Activated T-cell treated with anti-CD3 and anti-CD28 coated beads for 1 hour (primary cell): ENCODE measurements around the gene GMDS.

Experiments
- DNase-seq: peaks from one replicate; pipeline ENCODE4 v3.0.0-alpha.2; 2020; ENCODE audit warnings: low read depth

GMDS gene

DNA sequence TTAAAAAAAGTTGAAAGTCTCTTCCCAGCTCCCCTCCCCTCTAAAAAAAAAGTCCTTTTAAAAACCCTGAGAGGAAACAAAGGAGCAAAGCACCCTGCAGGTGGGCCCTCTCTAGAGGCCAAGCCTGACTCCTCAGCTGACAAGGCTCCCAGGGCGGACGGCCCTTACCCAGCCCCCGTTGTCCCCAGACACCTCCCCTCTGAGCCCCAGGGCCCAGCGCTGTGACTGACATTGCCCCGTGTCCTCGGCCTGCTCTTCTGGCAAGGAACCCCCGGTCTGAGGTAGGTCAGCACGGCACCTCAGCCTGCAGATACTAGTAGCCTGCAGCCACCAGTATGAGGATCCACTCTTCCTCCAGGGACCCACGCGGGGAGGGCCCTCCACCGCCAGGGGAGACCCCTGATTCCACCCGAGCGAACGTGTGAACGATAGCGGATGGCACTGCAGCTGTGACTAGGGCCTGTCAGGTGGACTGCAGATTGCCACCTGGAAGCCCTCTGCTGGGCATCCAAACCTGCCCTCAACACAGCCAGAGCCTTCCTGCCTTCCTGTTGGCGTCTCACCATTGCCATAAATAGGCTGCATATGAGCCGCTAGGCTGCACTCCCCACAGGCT lies 601.5 kb downstream of the GMDS start:
- DNase-seq, result no peak

DNA sequence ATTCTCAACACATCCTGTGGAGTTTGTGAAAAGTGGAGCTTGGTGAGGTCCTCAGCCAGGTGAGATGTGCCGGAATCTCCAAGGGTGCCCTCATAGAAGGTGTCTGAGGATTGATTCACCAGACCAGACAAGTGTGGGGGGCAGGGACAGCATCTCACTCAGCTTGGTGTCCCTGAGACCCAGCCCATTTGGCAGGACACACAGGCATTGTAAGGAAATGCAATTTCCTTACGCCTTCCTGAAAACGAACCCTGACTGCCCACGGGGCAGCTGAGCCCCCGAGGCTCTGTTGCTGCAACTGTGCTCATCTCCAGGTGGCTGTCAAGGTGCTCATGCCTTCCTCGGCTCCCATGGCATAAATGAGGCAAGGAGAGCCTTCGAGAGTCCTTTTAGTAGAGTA lies 602.3 kb downstream of the GMDS start:
- no peak for DNase-seq

DNA sequence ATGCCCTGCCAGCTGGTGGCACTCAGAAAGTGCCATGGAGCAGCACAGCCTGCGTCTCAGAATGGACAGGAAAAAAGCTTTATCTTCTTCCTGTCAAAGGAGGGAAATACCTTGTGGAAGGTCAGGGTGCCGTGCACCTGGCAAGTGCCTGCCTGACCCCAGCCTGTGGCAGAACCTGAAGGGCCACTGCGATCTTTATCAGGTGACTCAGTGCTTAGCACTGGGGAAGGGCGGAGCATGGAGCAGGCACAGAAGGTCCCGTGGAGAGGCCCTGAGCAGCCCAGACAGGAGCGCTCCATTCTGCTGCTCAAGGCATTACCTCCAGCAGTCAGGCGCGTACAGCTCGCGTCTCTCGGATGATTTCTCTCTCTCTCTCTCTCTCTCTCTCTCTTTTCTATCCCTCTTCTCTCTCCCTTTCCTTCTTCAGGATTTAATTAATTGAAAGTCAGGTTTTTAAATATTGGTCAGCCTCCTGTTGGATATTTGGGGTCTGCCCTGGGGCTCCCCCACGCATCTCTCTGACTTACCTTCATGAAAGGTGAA lies 604.0 kb downstream of the GMDS start:
- DNase-seq, result no peak

DNA sequence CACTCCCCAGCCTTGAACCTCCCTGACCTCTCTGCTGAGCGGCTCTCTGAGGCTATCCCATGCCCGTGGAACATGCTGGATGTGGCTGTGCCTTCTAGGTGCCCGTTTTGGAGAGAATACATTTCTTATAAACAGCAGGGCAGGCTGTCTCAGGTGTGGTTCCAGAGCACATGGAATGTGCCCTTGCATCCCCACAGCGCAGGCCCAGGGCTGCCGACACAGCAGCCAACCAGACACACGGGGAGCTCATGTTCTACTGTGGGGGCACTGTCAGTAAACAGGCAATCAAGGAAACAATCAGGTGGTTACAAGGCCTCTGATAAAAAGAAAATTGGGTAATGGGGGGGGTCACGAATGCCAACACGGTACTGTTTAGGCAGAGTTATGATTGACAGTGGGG lies 604.9 kb downstream of the GMDS start:
- no peak for DNase-seq

DNA sequence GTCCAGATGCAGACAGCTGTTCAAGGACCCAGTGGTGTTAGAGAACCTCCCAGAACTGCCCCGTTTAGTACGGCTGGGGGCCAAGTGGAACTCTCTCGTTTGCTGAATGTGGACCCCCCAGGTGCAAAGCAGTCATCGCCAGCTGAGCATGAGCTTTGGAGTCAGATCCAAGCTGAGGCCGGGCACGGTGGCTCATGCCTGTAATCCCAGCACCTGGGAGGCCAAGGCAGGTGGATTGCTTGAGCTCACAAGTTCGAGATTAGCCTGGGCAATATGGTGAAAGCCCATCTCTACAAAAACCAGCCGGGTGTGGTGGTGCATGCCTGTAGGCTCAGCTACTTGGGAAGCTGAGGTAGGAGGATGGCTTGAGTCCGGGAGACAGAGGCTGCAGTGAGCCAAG lies 606.0 kb downstream of the GMDS start:
- DNase-seq, result no peak

DNA sequence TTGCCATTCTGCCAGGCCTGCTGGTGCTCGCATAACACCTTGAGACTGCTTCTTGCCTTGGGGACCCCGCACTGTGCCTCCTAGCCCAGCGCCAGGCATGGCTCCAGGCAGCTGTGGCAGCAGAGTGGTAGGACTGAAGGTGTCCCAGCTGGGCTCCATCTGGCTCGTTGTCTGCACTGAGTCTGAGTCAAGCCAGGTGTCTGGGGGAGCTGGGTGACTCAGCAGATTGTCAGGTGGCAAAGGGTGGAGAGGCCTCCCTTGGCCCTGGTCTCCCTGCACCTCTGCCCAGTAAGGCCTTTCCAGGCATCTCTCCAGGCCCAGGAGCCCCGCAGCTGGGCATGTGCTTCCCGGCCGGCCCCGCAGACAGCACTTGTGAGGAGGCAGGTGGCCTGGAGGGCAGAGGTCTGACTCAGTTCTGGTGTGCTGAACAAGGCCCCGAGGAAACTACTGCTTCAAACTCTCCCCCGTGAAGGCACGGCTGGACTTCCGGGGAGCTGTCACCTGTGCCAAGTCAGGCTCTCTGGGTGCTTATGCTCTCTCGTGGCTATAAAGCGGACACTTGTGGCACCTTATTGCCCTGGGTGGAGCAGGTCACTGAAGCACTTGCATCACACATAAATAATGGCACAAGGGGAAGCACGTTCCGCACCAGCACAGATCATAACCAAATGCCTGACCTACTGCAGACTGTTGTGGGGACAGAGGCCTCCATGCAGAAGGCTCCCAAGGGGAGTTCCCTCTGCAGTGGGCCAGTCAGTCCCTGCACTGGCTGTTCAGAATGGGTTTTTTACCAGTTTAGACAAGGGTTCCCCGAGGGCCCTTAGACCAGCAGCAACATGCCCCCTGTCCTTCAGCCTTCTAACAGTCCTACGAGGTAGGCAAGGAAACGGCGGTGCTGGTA lies 608.2 kb downstream of the GMDS start:
- no peak for DNase-seq

DNA sequence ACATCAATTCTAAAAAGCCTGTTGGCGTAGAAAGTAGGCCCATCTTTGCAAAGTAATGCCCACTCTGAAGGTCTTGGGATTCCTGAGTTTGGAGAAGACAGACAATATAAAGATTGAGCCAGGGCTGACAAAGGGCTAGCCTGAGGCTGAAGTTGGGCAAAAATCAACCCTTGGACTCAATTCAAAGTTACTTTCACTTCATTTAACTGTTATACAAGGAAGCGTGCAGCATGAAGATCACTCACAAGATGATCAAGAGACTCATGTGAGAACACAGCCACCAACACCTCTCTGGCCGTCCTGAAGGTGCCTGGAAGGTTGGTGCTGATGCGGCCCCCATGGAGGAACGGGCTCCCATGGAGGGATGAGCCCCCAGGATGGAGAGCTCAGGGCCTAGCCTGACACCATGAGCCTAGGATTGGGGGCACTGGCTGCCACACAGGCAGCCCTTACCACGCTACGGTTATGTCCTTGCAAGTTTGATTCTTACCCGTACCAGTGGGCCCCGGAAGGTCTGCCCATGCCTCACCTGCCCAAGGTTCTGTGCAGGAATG lies 609.1 kb downstream of the GMDS start:
- no peak for DNase-seq

DNA sequence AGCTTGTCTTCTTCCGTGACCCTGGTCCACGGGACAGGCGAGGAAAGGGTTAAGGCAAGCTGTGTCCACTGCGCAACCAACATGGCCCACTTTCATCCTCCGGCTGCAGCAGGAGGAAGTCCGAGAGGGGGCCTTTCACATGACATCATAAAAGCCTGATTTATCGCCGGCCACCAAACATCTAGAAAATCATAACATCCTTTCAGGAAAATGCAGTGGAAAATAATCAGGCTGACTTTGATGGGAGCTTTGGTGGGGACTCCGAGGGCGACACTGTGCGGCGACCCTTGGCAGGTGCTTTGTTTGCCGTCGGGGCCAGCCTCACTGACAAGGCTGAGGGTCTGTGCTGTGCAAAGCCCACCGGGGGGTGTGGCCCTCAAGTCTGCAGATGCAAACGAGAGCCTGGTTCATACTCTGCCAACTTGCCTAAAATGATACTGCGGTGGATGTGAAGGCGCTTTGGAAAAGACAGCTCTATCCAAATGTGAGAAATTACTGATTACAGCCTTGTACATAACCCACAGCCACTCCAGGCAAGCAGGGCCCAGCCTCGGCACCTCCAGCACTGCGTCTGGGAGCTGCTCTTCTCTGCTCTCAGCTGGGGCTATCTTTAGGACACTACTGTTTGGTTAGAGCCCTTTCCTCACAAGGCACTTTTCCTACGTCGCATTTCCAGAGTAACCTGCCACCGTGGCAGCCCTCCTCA lies 609.9 kb downstream of the GMDS start:
- DNase-seq, result no peak

DNA sequence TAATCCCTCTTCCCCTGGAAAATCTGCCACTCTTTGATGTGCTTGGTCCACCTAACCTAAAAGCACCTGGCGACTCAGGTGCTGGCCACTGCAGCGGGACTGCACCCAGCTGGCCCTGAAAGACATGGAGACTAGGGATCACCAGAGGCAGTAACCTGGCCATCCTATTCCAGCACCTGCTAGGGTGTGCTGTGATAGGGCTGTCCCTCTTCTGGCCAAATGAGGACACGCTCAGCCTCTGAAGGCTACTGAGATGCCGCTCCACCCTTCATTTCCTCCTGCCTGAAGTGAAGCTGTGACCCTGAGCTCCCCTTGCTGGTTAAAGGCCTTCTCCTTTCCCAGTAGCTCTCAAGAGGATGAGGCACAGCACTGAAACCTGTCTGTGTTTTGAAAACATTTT lies 611.3 kb downstream of the GMDS start:
- DNase-seq, result no peak

DNA sequence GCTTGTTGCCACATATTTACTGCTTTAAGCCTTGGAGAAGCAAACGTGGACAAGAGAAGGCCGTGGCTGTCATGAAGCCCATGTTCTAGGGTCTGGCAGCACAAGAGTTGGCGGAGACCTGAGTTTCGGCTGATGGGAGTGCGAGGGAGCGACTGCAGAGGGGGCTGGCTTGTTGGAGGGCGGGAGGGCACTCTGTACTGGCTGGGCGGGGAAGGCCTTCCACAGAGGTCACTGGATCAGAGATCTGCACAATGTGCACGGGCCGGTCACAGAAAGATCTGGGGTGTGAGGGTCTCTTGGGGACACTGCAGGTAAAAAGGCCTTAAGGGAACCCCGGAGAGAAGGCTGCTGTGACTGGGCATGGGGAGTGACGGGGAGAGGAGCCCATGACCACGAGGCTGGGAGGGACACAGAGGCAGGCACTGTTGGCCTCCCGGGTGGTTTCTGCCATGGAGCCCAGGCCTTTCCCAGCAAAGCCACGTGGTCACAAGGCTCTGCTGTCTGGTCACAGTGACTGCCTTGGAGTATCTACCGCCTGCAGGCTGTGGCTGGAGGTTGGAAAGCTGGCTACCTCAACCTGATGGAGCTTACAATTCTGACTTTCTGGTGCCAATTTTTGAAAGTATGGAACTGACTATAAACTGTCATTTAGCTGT lies 611.9 kb downstream of the GMDS start:
- no peak for DNase-seq

DNA sequence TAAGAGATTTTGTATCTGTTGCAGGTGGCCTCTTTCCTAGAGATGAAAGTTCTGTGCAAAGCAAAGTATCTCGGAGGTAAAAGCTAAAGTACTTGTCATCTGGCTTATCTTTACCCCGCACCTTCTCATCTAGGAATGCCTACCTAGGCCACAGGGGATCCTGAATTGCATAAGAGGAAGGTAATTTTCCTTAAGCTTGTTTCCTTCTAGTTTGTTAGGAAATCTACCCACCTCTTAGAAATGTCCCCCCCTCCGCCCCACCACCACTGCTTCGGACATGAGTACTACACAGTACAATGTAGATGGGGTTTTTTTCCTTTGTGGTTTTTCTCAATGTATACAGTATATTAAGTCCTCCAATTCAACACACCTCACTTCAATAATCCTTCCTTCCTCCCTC lies 614.2 kb downstream of the GMDS start:
- DNase-seq, result no peak

DNA sequence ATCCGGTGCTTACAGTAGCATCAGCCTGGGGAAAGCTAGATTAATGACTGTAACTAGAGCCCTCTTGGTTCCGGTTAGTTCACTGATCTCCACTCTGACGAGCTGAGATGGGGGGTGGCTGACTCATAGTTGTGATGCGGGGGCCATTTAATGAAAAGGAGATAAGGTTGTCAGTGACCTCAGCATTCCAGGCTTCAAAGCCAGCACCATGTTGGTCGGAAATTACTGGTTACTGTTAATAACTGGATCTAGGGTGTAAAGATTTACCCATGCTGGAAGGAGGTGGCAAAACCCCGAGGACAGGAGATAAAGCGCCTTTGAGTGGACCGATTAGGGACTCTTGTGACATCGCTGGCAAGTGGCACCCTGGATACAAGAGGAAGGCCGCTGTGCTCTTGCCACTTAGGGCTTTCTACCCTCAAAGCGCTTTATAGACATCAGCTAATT lies 614.6 kb downstream of the GMDS start:
- no peak for DNase-seq

DNA sequence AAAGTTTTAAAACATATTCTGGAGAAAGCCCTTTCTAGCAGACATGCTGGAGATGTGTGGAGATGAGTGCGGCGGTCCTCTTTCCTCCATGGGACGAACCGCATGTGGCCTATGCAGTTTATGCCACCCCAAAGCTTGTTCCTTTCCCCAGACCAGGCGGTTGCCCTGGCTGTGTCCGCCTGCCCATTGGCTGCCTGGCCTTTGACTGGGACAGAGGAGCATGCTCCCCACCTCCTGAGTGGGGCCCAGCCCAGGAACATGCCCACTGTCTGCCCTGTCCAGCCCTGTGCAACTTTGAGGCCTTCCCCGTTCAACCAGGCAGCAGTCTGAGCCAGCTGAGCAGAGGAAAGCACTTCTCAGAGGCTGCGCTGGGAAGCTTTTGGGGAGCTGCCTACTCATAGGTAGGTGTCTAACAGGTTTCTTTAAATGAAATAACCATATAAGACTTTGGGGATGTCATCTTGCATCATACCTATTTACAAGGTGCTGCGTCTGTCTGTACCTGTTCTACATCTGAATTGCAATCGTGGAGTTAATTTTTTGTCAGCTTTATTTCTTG lies 615.1 kb downstream of the GMDS start:
- DNase-seq, result no peak

DNA sequence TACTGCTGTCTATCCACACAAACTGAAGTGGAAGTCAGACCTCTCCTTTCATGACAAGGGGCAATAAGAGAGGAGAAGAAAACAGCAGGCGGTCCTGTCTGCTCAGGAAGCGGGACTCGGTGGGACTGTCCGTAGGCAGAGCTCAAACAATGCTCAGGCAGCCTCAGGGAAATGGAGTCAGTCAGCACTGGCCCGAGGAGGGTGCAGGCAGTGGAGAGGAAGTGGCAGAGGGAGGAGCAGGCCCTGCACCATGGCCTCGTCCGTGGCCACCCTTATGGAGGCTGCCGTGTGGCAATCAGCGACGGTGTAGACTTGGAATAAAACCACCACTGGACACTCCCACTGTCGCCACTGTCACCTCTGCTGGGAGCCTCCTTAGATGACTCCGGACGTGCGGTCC lies 616.1 kb downstream of the GMDS start:
- DNase-seq, result no peak

DNA sequence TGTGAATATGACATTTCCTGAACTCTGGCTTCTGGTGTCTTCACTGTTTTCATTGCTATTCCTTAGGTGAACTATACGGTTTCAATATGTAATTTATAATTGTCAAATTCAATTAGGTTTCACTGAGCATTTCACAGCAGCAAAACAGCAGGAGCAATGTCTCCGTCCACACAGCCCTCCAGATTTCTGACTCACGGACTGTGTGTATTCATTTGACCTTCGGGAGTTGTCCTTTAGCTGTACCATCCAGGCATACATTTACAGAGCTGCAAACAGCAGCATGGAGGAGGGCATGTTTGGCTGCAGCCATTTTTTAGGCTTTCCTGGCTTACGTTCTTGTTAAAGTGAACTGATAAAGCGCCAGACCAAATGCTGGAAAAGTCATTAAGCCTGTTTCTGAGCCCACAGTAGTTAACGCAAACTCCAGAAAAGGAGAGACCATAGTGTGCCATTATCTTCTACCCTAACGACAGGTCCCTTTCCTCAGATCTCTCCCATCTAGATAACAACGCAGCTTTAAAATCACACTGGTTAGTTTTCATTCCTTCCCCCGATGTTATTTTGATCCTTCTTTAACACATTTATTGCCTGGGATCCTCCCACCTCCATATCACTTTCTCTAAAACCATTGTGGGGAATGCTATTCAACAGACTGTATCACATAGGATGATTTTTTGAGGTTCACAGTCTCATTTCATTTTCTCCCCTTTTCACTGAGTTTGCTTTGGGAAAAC lies 617.4 kb downstream of the GMDS start:
- DNase-seq, result no peak

DNA sequence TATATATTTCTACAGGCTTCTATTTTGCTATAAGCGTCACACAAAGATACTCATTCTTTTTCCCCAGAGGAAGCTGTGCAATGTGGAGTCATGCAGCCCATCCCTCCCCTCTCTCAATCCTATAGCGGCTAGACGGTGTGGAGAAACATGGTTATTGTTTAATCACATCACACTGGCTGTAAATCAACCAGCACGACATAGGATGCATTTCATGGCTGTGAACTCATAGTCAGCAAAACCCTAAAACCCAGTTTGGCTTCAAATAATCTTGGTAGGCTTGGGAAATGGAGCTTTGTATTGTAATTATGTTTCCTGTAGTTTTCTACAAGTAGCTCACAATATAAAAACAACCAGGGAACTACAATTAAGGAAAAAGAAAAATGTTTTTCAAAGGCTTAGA lies 618.9 kb downstream of the GMDS start:
- no peak for DNase-seq

DNA sequence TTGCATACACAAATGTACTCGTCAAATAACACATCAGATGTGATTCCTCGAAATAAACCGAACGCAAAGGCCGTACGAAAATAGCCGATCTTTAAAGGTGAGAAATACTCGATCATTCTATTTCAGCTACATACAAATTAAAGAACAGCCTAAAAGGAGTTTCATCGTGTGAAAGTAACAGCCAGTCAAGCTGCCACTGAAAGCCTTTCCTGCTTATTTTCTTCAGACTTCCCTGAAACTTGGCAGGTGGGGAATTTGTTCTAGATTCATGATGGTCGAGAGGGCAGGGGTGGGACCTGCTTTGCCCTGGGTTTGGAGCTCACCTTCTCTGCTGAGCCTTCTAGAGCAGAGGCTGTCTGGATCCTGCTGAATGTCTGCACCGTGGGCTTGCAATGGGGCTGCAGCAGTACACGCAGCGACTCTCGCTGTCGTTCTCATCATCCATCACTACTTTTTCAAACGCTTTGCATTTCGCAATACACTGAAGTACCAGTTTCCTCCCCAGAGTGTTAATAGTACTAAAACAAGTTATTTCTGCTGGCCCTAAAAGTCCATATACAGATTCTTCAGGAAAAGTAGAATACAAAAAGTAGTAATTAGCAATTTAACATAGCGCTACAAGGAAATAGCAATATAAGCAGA lies 619.5 kb downstream of the GMDS start:
- no peak for DNase-seq

DNA sequence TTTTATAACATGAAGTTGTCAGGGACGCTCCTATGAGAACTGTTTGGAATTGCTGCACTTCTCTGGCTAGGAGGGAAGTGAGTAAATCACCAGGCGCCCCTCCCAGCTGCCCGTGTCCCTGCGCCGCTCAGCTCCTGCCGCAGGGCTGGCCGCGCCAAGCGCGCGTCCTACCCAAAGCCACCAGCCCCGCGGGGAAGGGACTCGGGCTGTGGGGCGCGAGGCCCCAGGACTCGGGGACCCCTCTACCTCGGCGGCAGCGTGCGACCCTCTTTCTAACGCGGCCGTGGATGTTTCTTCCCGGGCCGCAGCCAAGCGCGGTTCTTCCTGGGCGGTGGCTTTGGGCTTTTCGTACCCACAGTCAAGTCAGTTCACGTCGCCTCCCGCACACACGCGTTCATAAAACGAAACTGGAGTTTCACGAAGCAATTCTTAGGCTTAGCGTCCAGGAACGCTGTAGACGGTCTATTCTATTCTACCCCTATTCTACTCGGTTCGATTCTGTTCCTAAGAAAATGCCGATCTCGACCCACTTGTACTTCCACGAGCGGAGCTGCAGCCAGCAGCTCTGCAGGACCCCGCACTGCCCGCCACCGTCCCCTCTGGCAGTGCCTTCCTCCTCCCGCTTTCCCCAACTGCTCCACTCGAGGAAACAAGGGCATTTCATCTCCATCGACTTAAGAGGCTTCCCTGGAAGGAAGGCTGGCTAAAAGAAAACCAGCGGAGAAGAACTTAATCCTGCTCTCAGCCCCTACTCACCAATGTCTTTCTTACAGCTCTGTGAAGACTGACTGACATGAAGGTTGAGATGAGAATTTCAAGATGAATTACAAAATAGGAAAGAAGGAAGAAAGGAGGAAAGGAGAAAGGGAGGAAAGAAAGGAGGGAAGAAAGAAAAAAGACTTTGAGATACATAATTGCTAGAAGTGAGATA lies 620.3 kb downstream of the GMDS start:
- DNase-seq, result no peak
